Stomach (tissue), 19 donors: ENCODE results near the gene GPX6. TPM values are rescaled to one million over a fixed set of nuclear protein-coding genes. Genes with fewer than 3 reads are reported as not detected.

Source experiments
- DNase-seq, 2 donors: peaks; one replicate each; pipeline versions ENCODE4 v3.0.0 to v3.0.0-alpha.2; 2013 to 2019
- H3K27ac ChIP-seq, 5 donors: fragments of 200-600 bp in 4 of 5; sonication (generic) in 4 of 5; one replicate each; pipeline ENCODE4 v1.5.1; 2013 to 2019; ENCODE audit warnings: mild to moderate bottlenecking in 1 of 5, moderate library complexity in 1 of 5
- H3K27me3 ChIP-seq, 3 donors: fragments of 200-600 bp; sonication (generic); one replicate each; pipeline ENCODE4 v1.5.1; 2017 to 2019; ENCODE audit warnings: mixed run types in 1 of 3
- H3K36me3 ChIP-seq, 4 donors: fragments of 200-600 bp; sonication (generic); 1 replicate in 3 of 4; 2 replicates in 1 of 4; pipeline ENCODE4 v1.5.1; 2016 to 2019
- H3K4me1 ChIP-seq, 4 donors: fragments of 200-600 bp; sonication (generic); one replicate each; pipeline ENCODE4 v1.5.1; 2016 to 2019
- H3K4me3 ChIP-seq, 4 donors: fragments of 200-600 bp; sonication (generic) in 3 of 4; one replicate each; pipeline ENCODE4 v1.5.1; 2016 to 2019; ENCODE audit warnings: mild to moderate bottlenecking in 1 of 4
- H3K9me3 ChIP-seq, 4 donors: fragments of 200-600 bp; sonication (generic); one replicate each; pipeline ENCODE4 v1.5.1; 2016 to 2019
- EP300 ChIP-seq: sonication (generic); formaldehyde crosslinking; IDR thresholded peaks from one replicate; pipeline ENCODE4 v1.6.1; 2017; ENCODE audit warnings: antibody characterized with exemption
- POLR2A ChIP-seq, 4 donors: fragments of 450-650 bp; IDR thresholded peaks; one replicate each; pipeline ENCODE4 v1.6.1; 2016; ENCODE audit warnings: antibody characterized with exemption in 4 of 4, control low read depth in 2 of 4, mild to moderate bottlenecking in 1 of 4, moderate library complexity in 1 of 4
- POLR2AphosphoS5 ChIP-seq, 3 donors: sonication (generic); formaldehyde crosslinking; IDR thresholded peaks; one replicate each; pipeline ENCODE4 v1.6.1; 2016; ENCODE audit warnings: antibody characterized with exemption in 3 of 3
- WGBS, 5 donors: extraction: QIAGEN DNeasy Blood & Tissue Kit in 3 of 5; methylation state at CpG; one replicate each; pipeline versions ENCODE4 v1.1.5 to v1.1.7; 2013 to 2018; 5-methylcytosine and 5-hydroxymethylcytosine counted together
- intact Hi-C: fragments of 100-400 bp; cut with DNase I; formaldehyde crosslinking; loops from one replicate; pipeline ENCODE4 v1.15.1; 2023; ENCODE audit warnings: low total_unique reads
- long read RNA-seq, 10 donors: transcript quantifications; one replicate each; lab custom pipeline, GENCODE V29; 2026
- polyA plus RNA-seq, 3 donors: library from polyadenylated mRNA; stranded (reverse); fragments of 200-250 nt; gene quantifications; one replicate each; pipeline ENCODE4 v1.2.3, GENCODE V29; 2013
- total RNA-seq, 5 donors: library from RNA; depleted of rRNA; stranded (reverse); fragments of >200 nt; gene quantifications; one replicate each; pipeline versions ENCODE4 v1.1.0 to v1.2.3, GENCODE V29; 2014 to 2016
- TF ChIP-seq, protein P1 (sequence below), 7 experiments: fragments of 450-650 bp in 4 of 7; fragments of 200-600 bp in 3 of 7; sonication (generic) in 3 of 7; IDR thresholded peaks; one replicate each; pipeline ENCODE4 v1.5.1; 2016 to 2019; ENCODE audit warnings: antibody characterized with exemption in 7 of 7, control low read depth in 2 of 7, mild to moderate bottlenecking in 1 of 7
- donor health status: healthy with polysubstance abuse.
- donor health status: Bipolar disorder and iron deficiency.
- donor health status: healthy.

The GPX6 gene, protein sequence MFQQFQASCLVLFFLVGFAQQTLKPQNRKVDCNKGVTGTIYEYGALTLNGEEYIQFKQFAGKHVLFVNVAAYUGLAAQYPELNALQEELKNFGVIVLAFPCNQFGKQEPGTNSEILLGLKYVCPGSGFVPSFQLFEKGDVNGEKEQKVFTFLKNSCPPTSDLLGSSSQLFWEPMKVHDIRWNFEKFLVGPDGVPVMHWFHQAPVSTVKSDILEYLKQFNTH
- not detected for total RNA-seq
- polyA plus RNA-seq: not detected
- long read RNA-seq, donor 1: 0 reads
- long read RNA-seq, donor 2: 0 reads
- long read RNA-seq, donor 3: 0 reads
- long read RNA-seq, donor 4: 0 reads
- long read RNA-seq, donor 5: 0 reads
- long read RNA-seq, donor 6: 0 reads
- long read RNA-seq, donor 7: 0 reads
- long read RNA-seq, donor 8: 0 reads
- long read RNA-seq, donor 9: 0 reads
- long read RNA-seq, donor 10: 0 reads

DNA sequence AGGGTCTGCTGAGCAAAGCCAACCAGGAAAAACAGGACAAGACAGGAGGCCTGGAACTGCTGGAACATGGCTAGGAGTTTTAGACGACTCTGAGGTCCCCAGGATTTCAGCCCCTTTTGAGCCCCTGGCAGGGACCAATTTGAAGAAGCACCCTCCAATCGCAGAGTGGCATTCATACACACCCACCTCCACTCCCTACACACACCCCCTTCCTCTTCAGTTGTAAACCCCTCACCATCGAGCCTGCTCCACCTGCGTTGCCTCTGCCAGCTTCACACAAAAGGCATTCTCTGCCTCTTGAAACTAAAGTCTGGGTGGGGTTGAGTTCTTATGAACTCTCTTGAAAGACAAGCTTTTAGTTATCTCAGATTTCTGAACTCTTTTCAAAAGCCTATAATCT lies at the start of gene GPX6:
GPX6 (minus strand) TSS at position 118 of the 400 bp plus-strand sequence; CDS start at position 68, 50 bp downstream.
- Histone ChIP-seq H3K27ac (no peak within 1 kb of the TSS), H3K36me3 (no peaks in the 10 kb centered on the region), H3K27me3 (peaks cover 0 to 32% (median 12%) of the 10 kb centered on the region in 3 donors), H3K9me3 (peaks cover 0 to 5% (median 0%) of the 10 kb centered on the region in 4 donors), H3K4me1 (no peaks in the 10 kb centered on the region), H3K4me3 (no peak within 1 kb of the TSS)
- TF ChIP-seq POLR2AphosphoS5 (IDR thresholded peaks at IDR 0.05) (no peak), POLR2A (IDR thresholded peaks at IDR 0.05) (no peak), EP300 (no peak)
- TF ChIP-seq, protein P1, sequence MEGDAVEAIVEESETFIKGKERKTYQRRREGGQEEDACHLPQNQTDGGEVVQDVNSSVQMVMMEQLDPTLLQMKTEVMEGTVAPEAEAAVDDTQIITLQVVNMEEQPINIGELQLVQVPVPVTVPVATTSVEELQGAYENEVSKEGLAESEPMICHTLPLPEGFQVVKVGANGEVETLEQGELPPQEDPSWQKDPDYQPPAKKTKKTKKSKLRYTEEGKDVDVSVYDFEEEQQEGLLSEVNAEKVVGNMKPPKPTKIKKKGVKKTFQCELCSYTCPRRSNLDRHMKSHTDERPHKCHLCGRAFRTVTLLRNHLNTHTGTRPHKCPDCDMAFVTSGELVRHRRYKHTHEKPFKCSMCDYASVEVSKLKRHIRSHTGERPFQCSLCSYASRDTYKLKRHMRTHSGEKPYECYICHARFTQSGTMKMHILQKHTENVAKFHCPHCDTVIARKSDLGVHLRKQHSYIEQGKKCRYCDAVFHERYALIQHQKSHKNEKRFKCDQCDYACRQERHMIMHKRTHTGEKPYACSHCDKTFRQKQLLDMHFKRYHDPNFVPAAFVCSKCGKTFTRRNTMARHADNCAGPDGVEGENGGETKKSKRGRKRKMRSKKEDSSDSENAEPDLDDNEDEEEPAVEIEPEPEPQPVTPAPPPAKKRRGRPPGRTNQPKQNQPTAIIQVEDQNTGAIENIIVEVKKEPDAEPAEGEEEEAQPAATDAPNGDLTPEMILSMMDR (IDR thresholded peaks at IDR 0.05): no peak
- no peak for DNase-seq
- 24 to 45% (median 32%) methylated on average over 4 of the region's 4 CpGs for WGBS, 5 donors
- intact Hi-C loops: no loop called here

DNA sequence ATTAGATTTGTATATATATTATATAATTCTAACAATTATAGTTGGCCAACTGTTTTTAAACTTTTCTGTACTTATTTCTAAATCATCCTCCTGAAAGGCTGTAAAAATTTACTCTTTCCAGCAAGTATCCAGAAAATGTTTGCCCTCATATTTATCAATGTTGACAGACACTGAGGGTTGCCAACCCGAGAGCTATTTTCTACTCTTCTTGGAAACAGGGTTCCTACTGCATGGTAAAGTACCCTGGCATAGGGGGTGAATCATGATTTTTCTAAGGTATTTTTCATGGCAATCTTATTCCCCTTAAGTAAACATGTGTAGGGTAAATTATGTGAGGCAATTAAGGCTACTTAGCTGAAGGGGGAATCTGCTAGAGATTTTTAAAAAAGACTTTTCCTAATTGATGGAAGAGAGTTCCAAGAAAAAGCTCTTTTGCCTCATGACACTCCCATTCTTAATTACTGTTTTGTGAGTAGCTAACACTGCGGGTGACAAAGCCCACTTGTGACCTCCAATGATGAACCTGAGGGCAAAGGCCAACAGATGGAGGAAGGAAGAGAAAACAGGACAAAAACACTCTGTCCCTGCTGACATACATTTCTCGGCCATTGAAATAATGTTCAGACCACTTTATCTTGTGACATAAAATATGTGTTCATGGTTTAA lies 48.0 kb upstream of the GPX6 start:
- Histone ChIP-seq H3K36me3 (no peaks in the 10 kb centered on the region), H3K27me3 (peaks cover 0 to 28% (median 0%) of the 10 kb centered on the region in 3 donors), H3K9me3 (no peaks in the 10 kb centered on the region), H3K4me1 (no peaks in the 10 kb centered on the region), H3K4me3 (no peak overlapping the region), H3K27ac (no peak overlapping the region)
- intact Hi-C loops: no loop called here
- TF ChIP-seq POLR2A (IDR thresholded peaks at IDR 0.05): no peak
- TF ChIP-seq POLR2AphosphoS5 (IDR thresholded peaks at IDR 0.05): no peak
- TF ChIP-seq, protein P1 (IDR thresholded peaks at IDR 0.05): no peak
- no peak for TF ChIP-seq EP300
- 23 to 35% (median 31%) methylated on average over 3 of the region's 3 CpGs for WGBS, 5 donors
- DNase-seq: no peak

DNA sequence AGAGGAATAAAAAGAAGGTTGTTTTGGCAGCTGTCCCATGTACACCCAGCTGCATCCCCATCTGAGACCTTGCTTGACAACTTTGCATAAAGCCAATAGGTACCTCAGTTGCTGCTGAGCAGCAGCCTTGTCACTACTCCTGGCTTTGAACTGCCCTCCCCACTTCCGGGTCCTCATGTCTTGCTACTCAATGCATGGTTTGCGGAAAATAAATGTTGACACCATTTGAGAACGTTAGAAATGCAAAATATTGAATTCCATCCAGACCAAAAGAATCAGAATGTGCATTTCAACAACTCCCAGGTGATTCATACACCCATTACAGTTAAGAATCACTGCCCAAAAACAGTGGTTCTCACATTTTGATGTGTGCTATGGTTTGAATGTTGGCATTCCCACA lies 43.0 kb upstream of the GPX6 start:
- Histone ChIP-seq H3K9me3 (no peaks in the 10 kb centered on the region), H3K27me3 (peaks cover 0 to 31% (median 7%) of the 10 kb centered on the region in 3 donors), H3K36me3 (no peaks in the 10 kb centered on the region), H3K27ac (no peak overlapping the region), H3K4me3 (no peak overlapping the region), H3K4me1 (no peaks in the 10 kb centered on the region)
- 60 to 69% (median 63%) methylated on average over 3 of the region's 3 CpGs for WGBS, 5 donors
- TF ChIP-seq EP300 (no peak), POLR2AphosphoS5 (IDR thresholded peaks at IDR 0.05) (no peak), POLR2A (IDR thresholded peaks at IDR 0.05) (no peak)
- TF ChIP-seq, protein P1 (IDR thresholded peaks at IDR 0.05): no peak
- intact Hi-C loops: no loop called here
- no peak for DNase-seq

DNA sequence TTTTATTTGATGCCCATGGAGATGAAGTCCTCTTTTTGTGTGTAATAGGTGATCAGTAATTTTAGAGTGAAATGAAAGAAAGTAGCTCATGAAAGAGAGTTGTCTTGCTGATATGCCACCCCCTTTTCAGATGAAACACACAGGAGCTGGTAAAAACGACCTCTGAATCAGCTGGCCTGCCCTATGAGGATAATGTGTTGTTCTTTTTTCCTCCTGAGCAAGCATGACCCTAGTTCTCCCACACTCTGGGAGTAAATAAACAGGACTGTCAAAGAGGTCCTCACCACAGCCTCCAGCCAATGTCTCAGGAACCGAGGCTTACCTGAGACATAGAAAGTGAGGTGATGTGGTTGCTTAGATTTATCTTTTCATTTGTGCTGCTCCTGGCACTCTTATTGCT lies 39.5 kb upstream of the GPX6 start:
- Histone ChIP-seq H3K27me3 (peaks cover 0 to 42% (median 12%) of the 10 kb centered on the region in 3 donors), H3K36me3 (no peaks in the 10 kb centered on the region), H3K9me3 (peaks cover 0 to 4% (median 0%) of the 10 kb centered on the region in 4 donors), H3K4me3 (no peak overlapping the region), H3K27ac (no peak overlapping the region), H3K4me1 (no peaks in the 10 kb centered on the region)
- intact Hi-C loops: no loop called here
- TF ChIP-seq, protein P1 (IDR thresholded peaks at IDR 0.05): no peak
- no peak for TF ChIP-seq EP300
- no peak for TF ChIP-seq POLR2A (IDR thresholded peaks at IDR 0.05)
- no peak for TF ChIP-seq POLR2AphosphoS5 (IDR thresholded peaks at IDR 0.05)
- DNase-seq: no peak
- 37 to 59% (median 49%) methylated on average over 2 of the region's 2 CpGs for WGBS, 5 donors
